ENCODE measurements around the gene RB1.

Gene RB1

GRCh38 chr13:48486362-48486761, 182.8 kb downstream of the RB1 start:
- H3K9ac ChIP-seq (ENCODE audit: low read length), result no peak overlapping the region
- no peak overlapping the region for H3K27ac ChIP-seq (ENCODE audit: low read depth, low read length)
- H3K36me3 ChIP-seq (ENCODE audit: control insufficient read depth, insufficient read depth, low read length), result no peaks in the 10 kb centered on the region

GRCh38 chr13:48486836-48487235, 183.3 kb downstream of the RB1 start:
- Histone ChIP-seq H3K27me3 (ENCODE audit: control insufficient read depth, insufficient read depth, low read length) (no peaks in the 10 kb centered on the region), H3K27ac (ENCODE audit: low read depth, low read length) (no peak overlapping the region), H3K4me3 (ENCODE audit: low read length) (no peak overlapping the region), H3K36me3 (ENCODE audit: control insufficient read depth, insufficient read depth, low read length) (no peaks in the 10 kb centered on the region), H3K4me1 (ENCODE audit: control insufficient read depth, insufficient read depth, low read length) (no peaks in the 10 kb centered on the region), H3K9ac (ENCODE audit: low read length) (no peak overlapping the region)

More at GRCh38 chr13:48486362-48486761, 182.8 kb downstream of the RB1 start:
- Histone ChIP-seq H3K27me3 (ENCODE audit: control insufficient read depth, insufficient read depth, low read length) (no peaks in the 10 kb centered on the region), H3K4me1 (ENCODE audit: control insufficient read depth, insufficient read depth, low read length) (no peaks in the 10 kb centered on the region), H3K4me3 (ENCODE audit: low read length) (no peak overlapping the region)

GRCh38 chr13:48487968-48488367, 184.4 kb downstream of the RB1 start:
- Histone ChIP-seq H3K36me3 (ENCODE audit: control insufficient read depth, insufficient read depth, low read length) (no peaks in the 10 kb centered on the region), H3K4me1 (ENCODE audit: control insufficient read depth, insufficient read depth, low read length) (no peaks in the 10 kb centered on the region)

GRCh38 chr13:48488995-48489394, 185.4 kb downstream of the RB1 start:
- H3K27ac ChIP-seq (ENCODE audit: low read depth, low read length), result no peak overlapping the region
- H3K9ac ChIP-seq (ENCODE audit: low read length), result no peak overlapping the region
- no peaks in the 10 kb centered on the region for H3K27me3 ChIP-seq (ENCODE audit: control insufficient read depth, insufficient read depth, low read length)
- H3K36me3 ChIP-seq (ENCODE audit: control insufficient read depth, insufficient read depth, low read length), result no peaks in the 10 kb centered on the region
- no peak overlapping the region for H3K4me3 ChIP-seq (ENCODE audit: low read length)
- H3K4me1 ChIP-seq (ENCODE audit: control insufficient read depth, insufficient read depth, low read length), result no peaks in the 10 kb centered on the region

More at GRCh38 chr13:48487968-48488367, 184.4 kb downstream of the RB1 start:
- Histone ChIP-seq H3K27ac (ENCODE audit: low read depth, low read length) (no peak overlapping the region), H3K4me3 (ENCODE audit: low read length) (no peak overlapping the region), H3K9ac (ENCODE audit: low read length) (no peak overlapping the region), H3K27me3 (ENCODE audit: control insufficient read depth, insufficient read depth, low read length) (no peaks in the 10 kb centered on the region)

GRCh38 chr13:48489666-48490065, 186.1 kb downstream of the RB1 start:
- Histone ChIP-seq H3K27ac (ENCODE audit: low read depth, low read length) (no peak overlapping the region), H3K9ac (ENCODE audit: low read length) (no peak overlapping the region), H3K4me3 (ENCODE audit: low read length) (no peak overlapping the region), H3K36me3 (ENCODE audit: control insufficient read depth, insufficient read depth, low read length) (no peaks in the 10 kb centered on the region), H3K4me1 (ENCODE audit: control insufficient read depth, insufficient read depth, low read length) (no peaks in the 10 kb centered on the region), H3K27me3 (ENCODE audit: control insufficient read depth, insufficient read depth, low read length) (no peaks in the 10 kb centered on the region)

- H3K27ac ChIP-seq (ENCODE audit: low read depth, low read length), result no peak overlapping the region
Measured at GRCh38 chr13:48490241-48490640, 186.7 kb downstream of the RB1 start.

GRCh38 chr13:48491423-48492095, 188.0 kb downstream of the RB1 start:
- H3K4me3 ChIP-seq (ENCODE audit: low read length), result no peak overlapping the region
- no peaks in the 10 kb centered on the region for H3K4me1 ChIP-seq (ENCODE audit: control insufficient read depth, insufficient read depth, low read length)
- no peaks in the 10 kb centered on the region for H3K36me3 ChIP-seq (ENCODE audit: control insufficient read depth, insufficient read depth, low read length)
- no peaks in the 10 kb centered on the region for H3K27me3 ChIP-seq (ENCODE audit: control insufficient read depth, insufficient read depth, low read length)
- H3K9ac ChIP-seq (ENCODE audit: low read length), result no peak overlapping the region
- H3K27ac ChIP-seq (ENCODE audit: low read depth, low read length), result no peak overlapping the region

More at GRCh38 chr13:48490241-48490640, 186.7 kb downstream of the RB1 start:
- no peak overlapping the region for H3K9ac ChIP-seq (ENCODE audit: low read length)
- no peaks in the 10 kb centered on the region for H3K4me1 ChIP-seq (ENCODE audit: control insufficient read depth, insufficient read depth, low read length)
- no peaks in the 10 kb centered on the region for H3K27me3 ChIP-seq (ENCODE audit: control insufficient read depth, insufficient read depth, low read length)
- H3K4me3 ChIP-seq (ENCODE audit: low read length), result no peak overlapping the region
- no peaks in the 10 kb centered on the region for H3K36me3 ChIP-seq (ENCODE audit: control insufficient read depth, insufficient read depth, low read length)

- H3K27ac ChIP-seq (ENCODE audit: low read depth, low read length), result no peak overlapping the region
- H3K4me1 ChIP-seq (ENCODE audit: control insufficient read depth, insufficient read depth, low read length), result no peaks in the 10 kb centered on the region
- no peaks in the 10 kb centered on the region for H3K36me3 ChIP-seq (ENCODE audit: control insufficient read depth, insufficient read depth, low read length)
- H3K4me3 ChIP-seq (ENCODE audit: low read length), result no peak overlapping the region
- no peaks in the 10 kb centered on the region for H3K27me3 ChIP-seq (ENCODE audit: control insufficient read depth, insufficient read depth, low read length)
- H3K9ac ChIP-seq (ENCODE audit: low read length), result no peak overlapping the region
Measured at GRCh38 chr13:48492096-48492440, 188.5 kb downstream of the RB1 start.

- peak overlapping the region; percentile 11 for H3K27ac ChIP-seq (ENCODE audit: low read depth, low read length)
- no peaks in the 10 kb centered on the region for H3K4me1 ChIP-seq (ENCODE audit: control insufficient read depth, insufficient read depth, low read length)
- peak overlapping the region; percentile 6 for H3K4me3 ChIP-seq (ENCODE audit: low read length)
- H3K27me3 ChIP-seq (ENCODE audit: control insufficient read depth, insufficient read depth, low read length), result no peaks in the 10 kb centered on the region
- no peaks in the 10 kb centered on the region for H3K36me3 ChIP-seq (ENCODE audit: control insufficient read depth, insufficient read depth, low read length)
- H3K9ac ChIP-seq (ENCODE audit: low read length), result no peak overlapping the region
Measured at GRCh38 chr13:48492470-48493065, 189.0 kb downstream of the RB1 start.

GRCh38 chr13:48493066-48493765, 189.7 kb downstream of the RB1 start:
- Histone ChIP-seq H3K36me3 (ENCODE audit: control insufficient read depth, insufficient read depth, low read length) (no peaks in the 10 kb centered on the region), H3K4me3 (ENCODE audit: low read length) (no peak overlapping the region), H3K9ac (ENCODE audit: low read length) (no peak overlapping the region), H3K27ac (ENCODE audit: low read depth, low read length) (no peak overlapping the region), H3K27me3 (ENCODE audit: control insufficient read depth, insufficient read depth, low read length) (no peaks in the 10 kb centered on the region), H3K4me1 (ENCODE audit: control insufficient read depth, insufficient read depth, low read length) (no peaks in the 10 kb centered on the region)

- Histone ChIP-seq H3K27me3 (ENCODE audit: control insufficient read depth, insufficient read depth, low read length) (no peaks in the 10 kb centered on the region), H3K4me3 (ENCODE audit: low read length) (no peak overlapping the region), H3K4me1 (ENCODE audit: control insufficient read depth, insufficient read depth, low read length) (no peaks in the 10 kb centered on the region), H3K36me3 (ENCODE audit: control insufficient read depth, insufficient read depth, low read length) (no peaks in the 10 kb centered on the region), H3K27ac (ENCODE audit: low read depth, low read length) (no peak overlapping the region), H3K9ac (ENCODE audit: low read length) (no peak overlapping the region)
Measured at GRCh38 chr13:48493851-48494250, 190.3 kb downstream of the RB1 start.

GRCh38 chr13:48494874-48495273, 191.3 kb downstream of the RB1 start:
- no peaks in the 10 kb centered on the region for H3K4me1 ChIP-seq (ENCODE audit: control insufficient read depth, insufficient read depth, low read length)

More at GRCh38 chr13:48494874-48495273, 191.3 kb downstream of the RB1 start:
- Histone ChIP-seq H3K27ac (ENCODE audit: low read depth, low read length) (no peak overlapping the region), H3K4me3 (ENCODE audit: low read length) (no peak overlapping the region), H3K36me3 (ENCODE audit: control insufficient read depth, insufficient read depth, low read length) (no peaks in the 10 kb centered on the region), H3K27me3 (ENCODE audit: control insufficient read depth, insufficient read depth, low read length) (no peaks in the 10 kb centered on the region), H3K9ac (ENCODE audit: low read length) (no peak overlapping the region)
